ENCODE data around the gene NEBL.

Gene NEBL

DNA sequence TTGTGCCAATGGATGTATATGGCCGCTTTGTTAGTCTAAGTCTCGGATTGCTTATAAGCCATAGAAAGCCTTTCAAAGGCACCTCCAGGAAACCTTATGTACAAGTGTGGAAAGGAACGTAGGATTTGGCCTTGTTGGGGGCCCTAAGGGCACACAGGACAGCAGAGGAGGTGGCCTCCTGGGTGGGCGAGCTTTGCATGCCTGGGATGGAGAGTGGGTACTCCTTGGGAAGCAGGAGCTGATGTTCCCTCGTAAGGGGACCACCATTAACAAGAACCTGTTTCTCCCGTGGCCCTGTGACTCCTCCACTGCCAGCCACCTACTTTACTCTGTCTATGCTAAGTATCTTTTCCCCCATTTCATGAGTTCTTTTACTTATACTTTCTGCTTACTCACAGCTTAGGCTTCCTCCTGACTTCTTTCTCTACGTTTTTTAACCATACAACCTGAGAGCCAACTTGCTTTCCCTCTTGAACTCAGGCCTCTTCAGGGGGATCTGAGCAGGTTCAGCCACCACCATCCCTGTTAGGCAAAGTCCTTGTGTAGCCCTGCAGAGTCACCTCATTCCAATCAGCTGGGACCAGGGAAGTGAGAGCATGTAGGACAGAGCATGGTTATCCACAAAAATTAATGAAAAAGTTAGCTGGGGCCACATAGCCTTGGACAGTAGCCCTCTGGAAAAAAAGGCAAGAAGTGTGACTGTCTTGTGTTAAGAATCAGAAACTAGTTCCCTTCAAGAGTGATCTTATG is 118.9 kb downstream of the NEBL start:
- no peak for DNase-seq (ENCODE audit: low read depth in 2 of 2)

DNA sequence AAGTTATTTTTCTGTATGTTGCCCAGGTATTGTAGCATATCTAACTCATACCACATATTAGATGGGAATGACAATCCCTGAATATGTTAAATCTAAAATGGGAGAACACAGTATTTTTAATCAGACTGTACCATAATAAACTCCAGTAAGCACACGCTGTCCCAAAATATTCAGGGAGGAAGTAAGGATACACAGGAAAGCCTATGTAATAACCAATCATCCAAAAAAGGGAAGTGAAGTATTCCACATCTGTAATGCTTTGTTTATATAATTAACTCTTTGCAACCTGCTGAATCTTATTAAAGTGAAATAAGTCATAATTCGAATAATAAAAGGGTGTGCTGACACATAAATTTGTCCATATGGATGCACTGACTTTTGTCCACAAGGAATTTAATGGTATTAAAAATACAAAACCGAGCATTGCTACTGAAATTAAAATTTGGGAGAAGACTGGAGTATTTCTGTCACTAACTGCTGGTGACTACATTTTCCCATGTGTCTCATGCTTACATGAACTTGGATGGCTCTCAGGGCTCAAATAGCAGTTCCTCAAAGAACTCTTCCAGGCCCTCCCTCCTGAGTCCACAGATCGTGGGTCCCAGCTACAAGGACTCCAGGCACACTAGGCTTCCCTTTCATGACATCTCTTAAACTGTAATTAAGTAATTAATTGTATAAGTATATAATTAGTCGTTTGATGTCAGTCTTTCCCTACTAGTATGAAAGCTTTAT is 120.6 kb downstream of the NEBL start:
- DNase-seq (ENCODE audit: low read depth in 2 of 2), result no peak

DNA sequence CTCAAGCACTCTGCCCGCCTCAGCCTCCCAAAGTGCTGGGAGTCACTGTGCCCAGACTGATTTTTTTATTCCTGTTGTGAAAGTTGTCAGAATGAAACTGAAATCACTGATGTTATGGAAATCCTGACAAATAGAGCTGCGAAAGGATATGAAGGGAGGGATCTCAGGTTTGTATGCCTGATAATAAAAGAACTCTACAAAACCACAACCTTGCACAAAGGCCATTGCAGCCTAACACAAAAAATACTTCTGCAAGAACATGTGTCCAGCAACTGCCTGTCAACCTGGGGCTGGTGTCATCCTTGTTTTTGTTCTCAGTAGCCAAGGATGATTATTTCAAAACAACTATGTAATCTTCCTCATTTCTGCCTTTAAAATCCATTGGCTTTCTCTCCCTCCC is 126.1 kb downstream of the NEBL start:
- DNase-seq (ENCODE audit: low read depth in 2 of 2), result no peak

DNA sequence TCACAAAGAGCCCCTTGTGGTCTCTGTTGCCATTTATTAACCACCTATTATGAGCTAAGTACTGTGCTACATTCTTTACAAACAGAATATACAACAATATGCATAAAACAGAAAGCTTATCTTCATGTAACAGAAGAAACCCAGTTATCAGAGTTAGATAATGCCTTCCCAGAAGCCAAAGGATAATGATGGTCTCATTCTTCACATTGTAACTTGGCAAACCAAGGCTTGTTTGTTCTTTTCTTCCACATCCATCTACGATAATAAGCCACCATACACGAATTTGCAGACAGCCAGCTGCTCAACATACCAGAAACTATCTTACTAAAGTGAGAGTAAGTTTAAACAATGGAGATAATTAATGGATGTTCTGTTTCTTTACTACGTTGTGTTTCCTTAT is 127.6 kb downstream of the NEBL start:
- DNase-seq (ENCODE audit: low read depth in 2 of 2), result no peak

DNA sequence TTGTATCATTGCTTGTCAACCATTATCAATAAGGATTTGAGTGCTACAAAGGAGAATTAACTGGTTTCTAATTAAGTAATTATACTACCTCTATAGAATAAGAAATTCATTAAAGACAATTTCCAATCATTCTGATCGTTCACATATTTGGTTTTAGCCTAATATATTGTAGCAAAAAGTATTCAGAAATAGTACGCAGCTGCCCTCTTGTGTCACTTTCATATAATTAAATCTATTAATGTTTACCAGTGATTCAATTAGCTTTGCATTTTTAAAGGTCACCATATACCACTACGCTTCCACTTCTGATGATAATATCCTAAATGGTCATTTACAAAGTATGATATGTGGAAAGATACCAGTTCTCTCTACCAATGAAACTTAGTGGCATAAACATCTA is 128.3 kb downstream of the NEBL start:
- DNase-seq (ENCODE audit: low read depth in 2 of 2), result no peak

DNA sequence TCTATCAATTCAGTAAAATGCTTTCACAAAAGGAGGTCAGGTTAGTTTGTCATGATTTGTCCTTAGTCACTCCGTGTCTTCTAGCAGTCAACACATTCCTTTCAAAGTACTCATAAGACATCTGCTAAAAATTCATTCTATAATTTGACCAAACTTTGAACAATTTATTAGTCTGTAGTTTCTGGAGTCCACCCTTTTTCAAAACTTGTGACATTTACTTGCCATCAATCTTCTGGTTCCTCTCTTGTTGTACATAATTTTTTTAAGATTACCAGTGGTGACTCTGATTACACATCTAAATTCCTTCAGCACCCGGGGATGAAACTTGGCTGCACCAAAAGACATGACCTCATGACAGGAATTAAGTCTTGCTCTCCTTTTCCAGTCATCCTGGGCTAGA is 130.1 kb downstream of the NEBL start:
- DNase-seq (ENCODE audit: low read depth in 2 of 2), result no peak

DNA sequence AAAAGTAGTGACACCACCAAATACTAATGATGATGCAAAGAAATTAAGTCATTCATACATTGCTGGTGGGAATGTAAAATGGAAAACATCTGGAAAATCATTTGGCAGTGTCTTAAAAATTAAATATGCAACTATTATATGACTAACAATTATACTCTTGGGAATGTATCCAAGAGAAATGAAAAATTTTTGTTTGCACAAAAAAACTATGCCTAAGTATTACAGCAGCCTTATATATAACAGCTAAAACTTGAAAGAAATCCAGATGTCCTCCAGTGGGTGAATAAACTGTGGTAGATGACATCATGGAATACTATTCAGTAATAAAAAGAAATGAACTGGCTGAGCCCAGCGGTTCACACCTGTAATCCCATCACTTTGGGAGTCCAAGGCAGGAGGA is 132.0 kb downstream of the NEBL start:
- no peak for DNase-seq (ENCODE audit: low read depth in 2 of 2)

DNA sequence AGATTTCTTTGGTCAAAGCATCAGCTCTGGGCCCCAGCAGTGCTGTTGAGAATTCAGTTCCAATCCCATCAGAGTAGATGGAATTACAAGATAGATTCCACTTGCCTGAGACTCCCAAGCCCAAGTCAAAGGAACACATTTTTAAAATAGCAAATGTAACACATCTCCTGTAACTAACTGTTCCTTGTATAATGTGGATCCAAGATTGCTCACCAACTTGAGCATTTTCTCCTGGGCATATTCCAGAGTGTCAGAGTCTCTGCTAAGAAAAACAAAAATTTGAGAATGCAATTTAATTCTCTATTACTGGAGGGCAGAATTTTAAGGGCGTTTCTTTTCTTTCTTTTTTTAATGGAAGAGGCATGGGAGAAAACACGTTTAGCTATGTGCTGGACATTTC is 136.7 kb downstream of the NEBL start:
- no peak for DNase-seq (ENCODE audit: low read depth in 2 of 2)

DNA sequence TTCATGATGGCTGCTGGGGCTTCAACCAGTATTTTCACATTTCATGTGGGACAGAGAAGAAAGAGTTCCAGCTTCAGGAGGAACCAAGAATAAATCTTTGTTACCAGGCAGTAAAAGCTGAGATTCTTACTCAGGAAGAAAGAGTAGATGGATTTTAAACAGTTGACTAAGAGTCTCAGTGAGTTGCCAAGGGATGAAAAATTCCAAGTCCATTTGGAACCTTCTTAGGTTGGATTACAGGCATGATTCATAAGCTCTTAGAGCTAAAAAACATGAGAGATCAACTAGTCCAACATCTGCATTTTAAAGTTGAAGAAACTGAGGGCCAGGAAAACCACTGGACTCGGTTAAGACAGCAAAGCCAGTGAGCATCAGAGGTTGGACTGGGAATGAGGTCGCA is 148.6 kb downstream of the NEBL start:
- DNase-seq (ENCODE audit: low read depth in 2 of 2), result no peak

DNA sequence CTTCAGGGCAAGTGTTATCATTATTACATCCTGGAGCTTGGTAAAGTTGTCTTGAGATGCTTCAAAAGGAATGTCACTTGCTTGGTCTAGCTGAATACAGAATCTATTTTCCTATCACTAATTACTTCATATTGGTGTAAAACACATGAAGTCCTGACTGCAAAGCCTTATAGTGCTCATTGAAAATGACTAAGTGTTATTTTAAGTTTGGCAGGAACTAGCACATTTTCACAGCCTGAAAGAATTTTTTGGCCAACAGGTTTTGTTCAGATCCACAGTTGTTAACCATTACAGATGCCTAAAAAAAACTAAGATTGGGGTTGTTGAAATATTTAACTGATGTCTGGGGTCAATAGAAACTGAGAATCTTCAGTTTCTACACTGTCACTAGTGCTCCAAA is 149.3 kb downstream of the NEBL start:
- DNase-seq (ENCODE audit: low read depth in 2 of 2), result no peak

DNA sequence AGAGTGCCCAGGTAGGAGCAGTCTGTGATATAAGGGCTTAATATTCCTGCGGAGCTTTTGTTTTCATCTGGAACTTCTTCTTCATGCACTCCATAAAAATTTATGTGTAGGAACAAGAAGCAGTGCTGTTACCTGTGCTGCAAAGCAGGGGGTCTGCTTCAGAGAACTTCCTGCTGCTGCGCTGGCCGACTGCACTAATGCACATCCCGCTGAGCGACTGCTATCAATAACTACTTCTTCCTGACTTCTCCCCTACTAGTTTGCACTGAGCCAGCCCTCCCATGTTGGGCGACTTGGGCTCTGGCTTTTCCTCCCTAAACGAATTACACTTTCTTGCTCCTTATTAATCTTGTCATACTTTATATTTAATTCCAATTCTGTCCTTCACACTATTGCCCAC is 150.3 kb downstream of the NEBL start:
- no peak for DNase-seq (ENCODE audit: low read depth in 2 of 2)

DNA sequence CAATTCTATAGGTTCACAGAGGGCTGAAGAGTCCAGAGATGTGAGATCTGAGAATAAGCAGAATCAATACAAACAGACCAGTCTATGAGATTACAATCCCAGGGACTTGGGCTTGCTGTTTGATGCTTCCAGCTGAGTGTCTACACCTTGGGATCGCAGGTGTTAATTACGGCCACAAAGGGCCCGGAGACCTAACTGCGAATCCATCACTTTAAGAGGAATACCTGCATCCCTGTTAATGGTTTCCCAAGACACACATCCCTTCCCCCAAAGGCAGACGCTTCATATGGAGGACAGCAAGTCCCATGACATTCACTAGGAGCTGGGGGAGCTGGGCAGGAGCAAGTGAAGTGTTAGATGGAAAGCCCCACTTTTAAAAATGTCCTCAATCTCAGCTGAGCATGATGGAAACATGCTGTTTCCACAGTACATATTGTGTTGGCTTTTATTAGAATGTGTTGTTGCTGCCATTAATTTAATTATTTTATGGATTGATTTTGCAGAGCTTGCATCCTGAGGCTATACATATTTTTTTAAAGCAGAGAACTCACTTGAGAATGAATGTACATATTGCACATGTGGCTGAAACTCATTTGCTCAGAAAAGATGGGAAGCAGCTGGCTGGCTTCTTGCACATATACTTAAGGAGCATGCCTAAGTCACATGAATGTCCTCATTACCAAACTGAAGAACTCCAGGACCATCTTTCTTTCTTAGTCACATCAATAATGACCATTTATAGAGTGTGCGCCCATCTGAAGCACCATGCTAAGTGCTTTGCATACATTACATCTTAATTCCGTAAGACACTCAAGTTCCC is 151.3 kb downstream of the NEBL start:
- DNase-seq (ENCODE audit: low read depth in 2 of 2), result no peak

DNA sequence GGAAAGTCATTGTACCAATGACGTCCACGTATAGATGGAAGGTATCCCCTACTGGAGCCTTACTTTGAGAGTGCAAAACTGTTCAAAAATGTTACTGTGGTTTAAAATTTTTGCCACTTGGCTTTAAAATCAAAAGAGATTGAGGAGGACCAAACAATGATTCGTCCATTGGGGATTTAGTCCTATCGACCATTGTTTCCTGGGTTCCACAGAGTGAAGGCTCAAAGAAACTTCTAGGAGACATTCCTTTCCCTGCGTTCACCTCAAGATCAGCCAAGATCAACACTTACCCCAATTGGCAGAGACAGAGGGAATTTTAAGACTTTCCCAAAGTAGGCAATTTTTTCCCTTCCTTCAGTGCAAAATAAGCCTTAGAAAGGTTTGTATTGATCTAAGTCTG is 152.3 kb downstream of the NEBL start:
- DNase-seq (ENCODE audit: low read depth in 2 of 2), result no peak

DNA sequence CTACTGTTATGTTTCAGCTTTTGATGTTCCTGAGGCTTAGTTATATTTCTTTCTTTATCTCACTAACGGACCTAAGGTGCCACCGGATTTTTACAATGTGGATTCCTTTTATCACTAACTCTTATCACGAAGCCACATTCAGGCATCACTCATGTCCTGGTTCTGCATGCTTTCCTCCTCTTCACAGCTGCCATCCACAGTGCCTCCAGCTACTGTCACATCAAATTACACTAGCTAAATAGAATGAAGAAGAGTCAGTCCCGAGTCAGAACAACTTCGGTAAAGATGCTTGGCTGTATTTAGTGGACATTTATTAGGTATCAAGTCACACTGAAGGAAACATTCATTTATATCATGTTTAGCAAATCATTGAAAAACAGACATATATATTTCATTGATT is 153.2 kb downstream of the NEBL start:
- no peak for DNase-seq (ENCODE audit: low read depth in 2 of 2)

DNA sequence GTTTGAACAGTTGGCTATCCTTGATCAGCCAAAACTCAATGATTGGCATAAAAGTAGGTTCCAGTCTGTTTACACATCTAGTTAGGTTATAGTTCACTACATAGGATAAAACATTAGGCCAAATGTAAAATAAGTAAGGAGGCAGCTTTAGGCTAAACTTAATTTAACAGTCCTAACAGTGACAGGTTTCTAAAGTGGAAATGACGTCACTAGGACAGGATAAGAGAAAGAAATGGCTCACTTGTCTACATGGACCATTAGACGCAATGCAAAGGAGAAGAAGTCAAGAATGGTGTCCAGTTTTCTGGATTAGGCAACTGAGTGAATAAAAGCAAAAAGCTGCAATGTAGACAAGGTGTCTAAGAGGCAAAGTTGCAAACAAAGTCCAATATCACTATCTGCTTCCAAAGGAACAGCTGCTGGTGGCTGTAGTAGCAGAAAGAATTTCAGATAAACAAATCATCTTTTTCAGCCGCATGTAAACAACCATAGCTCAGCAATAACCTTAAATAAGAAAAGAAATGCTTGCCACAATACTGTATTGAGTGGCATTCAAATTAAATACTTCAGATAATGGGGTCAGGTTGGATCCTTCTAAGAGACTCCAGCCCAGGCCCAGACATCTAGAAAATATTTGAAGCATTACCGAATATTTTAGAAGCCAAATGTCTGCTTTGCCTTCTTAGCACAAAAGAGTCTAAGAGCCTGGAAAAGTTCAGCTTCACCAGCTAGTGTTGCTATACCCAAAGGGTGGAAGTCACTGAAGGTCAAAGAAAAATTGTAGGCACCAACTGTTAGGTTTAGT is 154.2 kb downstream of the NEBL start:
- no peak for DNase-seq (ENCODE audit: low read depth in 2 of 2)

DNA sequence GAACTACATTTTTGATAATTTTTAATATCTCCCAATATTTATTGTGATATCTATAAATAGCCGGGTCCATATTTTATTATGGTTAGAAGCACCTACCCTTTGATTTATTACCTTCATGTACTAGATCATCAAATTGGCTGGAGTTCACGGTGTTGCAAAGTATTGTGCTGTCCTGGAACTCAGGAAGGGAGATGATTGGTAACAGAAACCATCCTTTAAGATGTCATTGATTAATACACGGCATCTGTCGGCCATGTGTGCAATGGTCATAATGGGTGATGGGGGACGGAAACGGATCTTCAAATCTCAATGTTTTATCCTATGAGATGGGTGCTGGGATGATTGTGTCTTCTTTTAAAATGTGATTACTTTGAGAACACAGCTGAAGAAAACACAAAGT is 157.0 kb downstream of the NEBL start:
- no peak for DNase-seq (ENCODE audit: low read depth in 2 of 2)

DNA sequence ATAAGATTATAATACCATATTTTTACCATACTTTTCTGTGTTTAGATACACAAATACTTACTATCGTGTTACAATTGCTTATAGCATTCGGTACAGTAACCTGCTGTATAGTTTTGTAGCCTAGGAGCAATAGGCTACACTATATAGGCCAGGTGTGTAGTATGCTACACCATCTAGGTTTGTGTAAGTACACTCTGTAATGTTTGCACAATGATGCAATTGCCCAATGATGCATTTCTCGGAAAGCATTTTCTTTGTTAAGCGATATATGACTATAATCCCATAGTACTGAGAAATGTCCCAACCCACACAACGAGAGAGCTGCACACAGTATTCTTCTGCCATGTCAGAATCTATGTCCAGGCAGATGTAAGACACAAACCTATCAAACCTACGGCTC is 160.0 kb downstream of the NEBL start:
- DNase-seq (ENCODE audit: low read depth in 2 of 2), result no peak
